Transverse colon (tissue), 4 donors: ENCODE data around the gene CCR4. TPM values are rescaled to one million over a fixed set of nuclear protein-coding genes. Genes with fewer than 3 reads are reported as not detected.
"Not testable (repeated sequence)": the region's sequence is repeated elsewhere in the genome, so short reads cannot be mapped to it uniquely, and the experiment has no call there.

ENCODE experiments used
- DNase-seq: peaks from one replicate; pipeline ENCODE4 v3.0.0-alpha.2; 2019
- H3K27ac ChIP-seq, 4 donors: fragments of 200-600 bp; sonication (generic); 2 replicates each; pipeline ENCODE4 v1.5.1; 2016 to 2018; ENCODE audit warnings: inconsistent platforms in 4 of 4
- H3K27me3 ChIP-seq: fragments of 200-600 bp; sonication (generic); 2 replicates; pipeline ENCODE4 v1.5.1; 2017; ENCODE audit warnings: inconsistent platforms
- H3K36me3 ChIP-seq, 4 donors: fragments of 200-600 bp; sonication (generic); 2 replicates each; pipeline ENCODE4 v1.5.1; 2017 to 2019; ENCODE audit warnings: inconsistent platforms in 4 of 4
- H3K4me1 ChIP-seq, 4 donors: fragments of 200-600 bp; sonication (generic); 2 replicates each; pipeline ENCODE4 v1.5.1; 2017 to 2020; ENCODE audit warnings: inconsistent platforms in 4 of 4
- H3K4me3 ChIP-seq, 4 donors: fragments of 200-600 bp; sonication (generic); 1 replicate in 1 of 4; 2 replicates in 3 of 4; pipeline versions ENCODE4 v1.5.1 to v1.6.1; 2017 to 2019; ENCODE audit warnings: inconsistent platforms in 4 of 4
- H3K9me3 ChIP-seq, 2 donors: fragments of 200-600 bp; sonication (generic); 2 replicates each; pipeline ENCODE4 v1.5.1; 2017 to 2019; ENCODE audit warnings: inconsistent platforms in 2 of 2
- EP300 ChIP-seq: sonication (generic); formaldehyde crosslinking; IDR thresholded peaks from one replicate; pipeline ENCODE4 v1.6.1; 2017; ENCODE audit warnings: antibody characterized with exemption, low read depth
- POLR2A ChIP-seq: fragments of 450-650 bp; IDR thresholded peaks from one replicate; pipeline ENCODE4 v1.6.1; 2016; ENCODE audit warnings: antibody characterized with exemption, mild to moderate bottlenecking, moderate library complexity
- POLR2AphosphoS5 ChIP-seq, 3 donors: sonication (generic); formaldehyde crosslinking; IDR thresholded peaks; one replicate each; pipeline ENCODE4 v1.6.1; 2016; ENCODE audit warnings: antibody characterized with exemption in 3 of 3
- WGBS, 2 donors: methylation state at CpG; one replicate each; pipeline ENCODE4 v1.1.5; 2018; ENCODE audit warnings: low coverage in 1 of 2; 5-methylcytosine and 5-hydroxymethylcytosine counted together
- in situ Hi-C, 4 donors: fragments of 200-750 bp; cut with MboI; loops; one replicate each; pipeline versions ENCODE4 v1.15.0 to v1.15.1; 2017; ENCODE audit warnings: low sequenced_read_pairs in 3 of 4, low pct_ligation_motif_present in 1 of 4, low pct_unique_long_range_greater_than_20kb in 1 of 4
- intact Hi-C: fragments of 100-400 bp; cut with DNase I; formaldehyde crosslinking; loops from one replicate; pipeline ENCODE4 v1.15.1; 2023; ENCODE audit warnings: low total_unique reads
- total RNA-seq, 4 donors: library from RNA; depleted of rRNA; stranded (reverse); fragments of >200 nt; gene quantifications; one replicate each; pipeline ENCODE4 v1.1.0, GENCODE V29; 2016
- TF ChIP-seq, protein P1 (sequence below), 5 experiments: fragments of 200-600 bp in 3 of 5; fragments of 450-650 bp in 2 of 5; sonication (generic) in 3 of 5; IDR thresholded peaks; 1 replicate in 2 of 5; 2 replicates in 3 of 5; pipeline ENCODE4 v1.5.1; 2016 to 2017; ENCODE audit warnings: antibody characterized with exemption in 5 of 5, inconsistent platforms in 3 of 5, mild to moderate bottlenecking in 2 of 5, moderate library complexity in 1 of 5

CCR4 gene
- total RNA-seq, 4 donors from 2014 or later: 0.95 TPM; not detected in 3

DNA sequence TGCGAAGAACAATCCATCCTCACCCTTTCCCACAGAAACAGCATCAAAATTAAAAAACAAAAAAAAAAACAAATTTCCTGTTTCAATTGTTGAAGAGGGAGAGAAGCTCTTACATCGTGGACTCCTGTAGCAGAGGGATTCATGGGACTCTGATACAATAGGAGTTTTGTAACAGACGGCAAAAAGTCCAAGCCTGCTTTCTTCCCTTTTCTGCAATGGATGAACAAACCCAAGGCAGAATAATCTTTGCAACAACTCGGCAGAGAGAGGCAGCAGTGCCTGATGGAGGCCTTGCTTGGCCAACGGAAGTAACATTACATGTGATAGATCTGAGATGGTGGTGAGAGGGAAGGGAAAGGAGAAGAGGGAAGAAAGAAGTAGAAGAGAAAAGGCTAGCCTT, 26.9 kb downstream of the CCR4 start:
- H3K4me1 ChIP-seq: peaks cover 0 to 3% (median 0%) of the 10 kb centered on the region in 4 donors
- WGBS, 2 donors: 79 to 93% methylated on average over 5 of the region's 5 CpGs

DNA sequence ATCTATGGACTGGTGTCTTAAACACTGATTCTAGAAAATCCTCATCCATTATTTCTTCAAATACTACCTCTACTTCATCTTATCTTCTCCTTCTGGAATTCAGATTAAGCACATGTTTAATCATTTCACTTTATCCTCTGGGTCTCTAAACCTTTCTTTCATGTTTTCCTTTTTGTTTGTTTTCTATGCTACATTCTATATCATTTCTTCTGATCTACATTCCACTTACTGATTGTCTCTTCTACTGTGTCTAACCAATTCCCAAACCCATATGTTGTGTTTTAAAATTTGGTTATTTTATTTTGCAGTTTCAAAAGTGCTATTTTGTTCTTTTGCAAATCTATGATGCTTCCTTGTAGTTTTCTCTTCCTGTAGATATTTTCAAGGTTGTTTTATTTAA, 31.7 kb downstream of the CCR4 start:
- H3K36me3 ChIP-seq: no peaks in the 10 kb centered on the region
- no peak for DNase-seq
- in situ Hi-C loops (no loop called here), intact Hi-C loops (no loop called here)
- TF ChIP-seq EP300: no peak
- TF ChIP-seq POLR2AphosphoS5 (IDR thresholded peaks at IDR 0.05): no peak
- no peak for TF ChIP-seq POLR2A
- TF ChIP-seq, protein P1, sequence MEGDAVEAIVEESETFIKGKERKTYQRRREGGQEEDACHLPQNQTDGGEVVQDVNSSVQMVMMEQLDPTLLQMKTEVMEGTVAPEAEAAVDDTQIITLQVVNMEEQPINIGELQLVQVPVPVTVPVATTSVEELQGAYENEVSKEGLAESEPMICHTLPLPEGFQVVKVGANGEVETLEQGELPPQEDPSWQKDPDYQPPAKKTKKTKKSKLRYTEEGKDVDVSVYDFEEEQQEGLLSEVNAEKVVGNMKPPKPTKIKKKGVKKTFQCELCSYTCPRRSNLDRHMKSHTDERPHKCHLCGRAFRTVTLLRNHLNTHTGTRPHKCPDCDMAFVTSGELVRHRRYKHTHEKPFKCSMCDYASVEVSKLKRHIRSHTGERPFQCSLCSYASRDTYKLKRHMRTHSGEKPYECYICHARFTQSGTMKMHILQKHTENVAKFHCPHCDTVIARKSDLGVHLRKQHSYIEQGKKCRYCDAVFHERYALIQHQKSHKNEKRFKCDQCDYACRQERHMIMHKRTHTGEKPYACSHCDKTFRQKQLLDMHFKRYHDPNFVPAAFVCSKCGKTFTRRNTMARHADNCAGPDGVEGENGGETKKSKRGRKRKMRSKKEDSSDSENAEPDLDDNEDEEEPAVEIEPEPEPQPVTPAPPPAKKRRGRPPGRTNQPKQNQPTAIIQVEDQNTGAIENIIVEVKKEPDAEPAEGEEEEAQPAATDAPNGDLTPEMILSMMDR (IDR thresholded peaks at IDR 0.05): no peak
- H3K27me3 ChIP-seq: no peaks in the 10 kb centered on the region
- no peaks in the 10 kb centered on the region for H3K9me3 ChIP-seq
- peaks cover 0 to 3% (median 0%) of the 10 kb centered on the region in 4 donors for H3K4me1 ChIP-seq
- no peak overlapping the region for H3K27ac ChIP-seq
- no peak overlapping the region for H3K4me3 ChIP-seq

More for the DNA sequence above, 26.9 kb downstream of the CCR4 start:
- no peaks in the 10 kb centered on the region for H3K36me3 ChIP-seq
- in situ Hi-C loops (no loop called here), intact Hi-C loops (no loop called here)
- no peaks in the 10 kb centered on the region for H3K9me3 ChIP-seq
- TF ChIP-seq POLR2AphosphoS5 (IDR thresholded peaks at IDR 0.05) (no peak), POLR2A (no peak), EP300 (no peak)
- TF ChIP-seq, protein P1 (IDR thresholded peaks at IDR 0.05): no peak
- no peaks in the 10 kb centered on the region for H3K27me3 ChIP-seq
- DNase-seq: no peak
- H3K4me3 ChIP-seq: no peak overlapping the region
- H3K27ac ChIP-seq: no peak overlapping the region

DNA sequence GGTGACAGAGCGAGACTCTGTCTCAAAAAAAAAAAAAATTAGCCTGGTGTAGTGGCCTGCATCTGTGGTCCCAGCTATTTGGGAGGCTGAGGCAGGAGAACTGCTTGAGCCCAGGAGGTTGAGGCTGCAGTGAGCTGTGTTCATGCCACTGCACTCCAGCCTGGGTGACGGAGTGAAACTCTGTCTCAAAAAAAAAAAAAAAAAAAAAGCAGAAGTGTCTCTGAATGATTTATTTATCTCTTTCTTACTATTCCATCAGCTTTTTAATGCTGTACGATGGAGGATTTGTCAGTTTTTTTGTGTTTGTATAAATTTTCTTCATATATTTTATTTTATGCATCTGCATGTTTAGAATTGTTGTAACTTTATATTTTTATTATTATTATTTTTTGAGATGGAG, 33.5 kb downstream of the CCR4 start:
- H3K36me3 ChIP-seq, in situ Hi-C loops, H3K4me3 ChIP-seq, H3K27me3 ChIP-seq, intact Hi-C loops, DNase-seq, H3K9me3 ChIP-seq, H3K27ac ChIP-seq, H3K4me1 ChIP-seq: not testable (repeated sequence)
- WGBS, 2 donors: 86 to 93% methylated on average over 2 to 3 of the region's 3 CpGs

DNA sequence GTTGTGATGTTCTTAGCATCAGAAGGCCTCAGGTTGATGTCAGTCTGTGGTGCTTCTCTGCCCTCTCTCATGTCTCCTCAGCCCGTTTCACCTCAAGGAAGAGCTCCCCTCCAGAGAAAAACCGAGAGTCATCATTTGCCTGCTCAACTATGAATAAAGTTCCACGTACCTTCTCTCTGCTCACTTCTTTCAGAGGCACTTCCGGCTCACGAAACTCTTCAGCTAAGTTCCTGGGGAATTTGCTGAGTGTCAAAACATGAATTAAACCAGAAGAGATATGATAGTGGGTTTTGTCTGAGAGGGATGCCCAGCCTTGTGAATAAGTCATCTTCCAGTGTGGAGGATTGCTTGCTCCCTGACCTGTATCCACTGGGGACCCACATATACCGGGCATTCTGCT, 37.7 kb downstream of the CCR4 start:
- Histone ChIP-seq H3K4me1 (no peaks in the 10 kb centered on the region), H3K36me3 (no peaks in the 10 kb centered on the region), H3K27ac (no peak overlapping the region), H3K4me3 (no peak overlapping the region), H3K27me3 (no peaks in the 10 kb centered on the region), H3K9me3 (no peaks in the 10 kb centered on the region)
- intact Hi-C loops: no loop called here
- no peak for DNase-seq
- TF ChIP-seq, protein P1 (IDR thresholded peaks at IDR 0.05): no peak
- TF ChIP-seq EP300: no peak
- TF ChIP-seq POLR2AphosphoS5 (IDR thresholded peaks at IDR 0.05): no peak
- TF ChIP-seq POLR2A: no peak
- in situ Hi-C loops: no loop called here
- WGBS, 2 donors: 81 to 100% methylated on average over 2 to 6 of the region's 6 CpGs

DNA sequence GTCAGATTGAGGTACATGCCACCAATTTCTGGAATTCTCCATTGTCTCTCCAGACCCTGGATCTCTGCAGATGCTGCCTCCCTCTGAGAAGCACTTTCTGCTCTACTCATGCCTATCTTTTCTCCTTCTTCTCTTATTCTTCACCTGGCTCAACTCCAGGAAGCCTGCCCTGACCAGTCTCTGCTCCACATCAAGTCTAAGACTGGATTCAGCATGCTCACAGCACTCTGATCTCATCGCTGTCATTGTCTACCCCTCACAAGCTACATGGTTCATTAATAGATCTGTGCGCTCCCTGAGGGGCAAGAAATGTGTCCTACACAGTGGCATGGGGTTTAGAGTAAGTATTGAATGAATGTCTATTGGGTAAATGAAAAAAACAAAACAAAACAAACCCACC, 38.7 kb downstream of the CCR4 start:
- H3K36me3 ChIP-seq: no peaks in the 10 kb centered on the region
- in situ Hi-C loops (no loop called here), intact Hi-C loops (no loop called here)
- H3K9me3 ChIP-seq: no peaks in the 10 kb centered on the region
- H3K4me1 ChIP-seq: no peaks in the 10 kb centered on the region
- H3K27ac ChIP-seq: no peak overlapping the region
- H3K4me3 ChIP-seq: no peak overlapping the region
- DNase-seq: no peak
- TF ChIP-seq EP300: no peak
- TF ChIP-seq POLR2A: no peak
- TF ChIP-seq POLR2AphosphoS5 (IDR thresholded peaks at IDR 0.05): no peak
- TF ChIP-seq, protein P1 (IDR thresholded peaks at IDR 0.05): no peak
- H3K27me3 ChIP-seq: no peaks in the 10 kb centered on the region
- WGBS, 2 donors: 92 to 100% methylated on average over 2 of the region's 2 CpGs
